Measurements from ENCODE around the gene ALG9. TPM values are rescaled to one million over a fixed set of nuclear protein-coding genes. Genes with fewer than 3 reads are reported as not detected.

The ALG9 gene
- total RNA-seq, 1 experiment from 2014 or later, result 19.7 TPM

- Mint-ChIP-seq H3K4me3 (no peak overlapping the region), H3K27me3 (ENCODE audit: low read depth) (no peaks in the 10 kb centered on the region), H3K9me3 (no peaks in the 10 kb centered on the region), H3K36me3 (no peaks in the 10 kb centered on the region), H3K27ac (peak overlapping the region; percentile 5; the same call in 1 of the 2 replicates), H3K4me1 (peaks cover 41% of the 10 kb centered on the region)
- TF ChIP-seq TEAD1 (CRISPR knock-in tag; IDR thresholded peaks at IDR 0.05) (no peak), JUN (CRISPR knock-in tag; IDR thresholded peaks at IDR 0.05) (no peak), NFATC4 (CRISPR knock-in tag; IDR thresholded peaks at IDR 0.05) (no peak), ZNF512 (CRISPR knock-in tag; IDR thresholded peaks at IDR 0.05; ENCODE audit: borderline replicate concordance) (no peak), ZNF425 (CRISPR knock-in tag; conservative IDR thresholded peaks at IDR 0.05) (no peak), HMGA2 (CRISPR knock-in tag; IDR thresholded peaks at IDR 0.05) (no peak), ATF6 (CRISPR knock-in tag; IDR thresholded peaks at IDR 0.05) (no peak), CREB1 (CRISPR knock-in tag; IDR thresholded peaks at IDR 0.05) (no peak), AFF4 (CRISPR knock-in tag; IDR thresholded peaks at IDR 0.05; ENCODE audit: borderline replicate concordance) (no peak), ATF2 (CRISPR knock-in tag; IDR thresholded peaks at IDR 0.05; ENCODE audit: borderline replicate concordance, low read depth) (no peak), MAX (CRISPR knock-in tag; IDR thresholded peaks at IDR 0.05) (no peak), FOXP1 (CRISPR knock-in tag; IDR thresholded peaks at IDR 0.05; ENCODE audit: borderline replicate concordance) (no peak), NR2C2 (CRISPR knock-in tag; IDR thresholded peaks at IDR 0.05) (no peak), ZNF263 (CRISPR knock-in tag; IDR thresholded peaks at IDR 0.05; ENCODE audit: low read depth) (no peak), CTCF (IDR thresholded peaks at IDR 0.05) (no peak), FOXJ3 (CRISPR knock-in tag; IDR thresholded peaks at IDR 0.05; ENCODE audit: borderline replicate concordance) (no peak)
- no peak for DNase-seq (ENCODE audit: low spot score)
- POLR2A ChIA-PET, result no interaction called here
- no peak for ATAC-seq
- CTCF ChIA-PET, result interaction anchor here (0.6 to 1.2 kb wide), 2 partner anchors 15 to 88 kb away, joined by 3 read pairs; no protein-coding TSS in a partner anchor
Observed at GRCh38 chr11:111826322-111826950, 44.9 kb downstream of the ALG9 start.

Measured in WTC11 (cell line).